ENCODE measurements around the gene ANKH. TPM values are rescaled to one million over a fixed set of nuclear protein-coding genes. Genes with fewer than 3 reads are reported as not detected.

ANKH gene
- total and polyA plus RNA-seq, 2 of the 13 experiments (the other 11 are each of a cell fraction or from before 2014, with no cell fraction given): 25.0 to 36.0 TPM

- TF ChIP-seq SIN3B (IDR thresholded peaks at IDR 0.05; ENCODE audit: low read length): no peak
- peak; percentile 80; the same call in 1 of the 2 replicates for TF ChIP-seq ZNF44 (CRISPR knock-in tag; IDR thresholded peaks at IDR 0.05)
- TF ChIP-seq ZNF510 (CRISPR knock-in tag; IDR thresholded peaks at IDR 0.05; ENCODE audit: low read depth): 0 out of 2 replicates have a peak, but pooled peaks have one; percentile 60
- TF ChIP-seq FOXO4 (CRISPR knock-in tag; conservative IDR thresholded peaks at IDR 0.05): no peak
- TF ChIP-seq DNMT1 (CRISPR knock-in tag; IDR thresholded peaks at IDR 0.05): peak; percentile 82
- TF ChIP-seq PAXIP1 (CRISPR knock-in tag; conservative IDR thresholded peaks at IDR 0.05): peak; percentile 39; the same call in 1 of the 2 replicates
- peak; percentile 80; the same call in 1 of the 2 replicates for TF ChIP-seq ZNF253 (CRISPR knock-in tag; IDR thresholded peaks at IDR 0.05; ENCODE audit: borderline replicate concordance)
- TF ChIP-seq ZNF33B (CRISPR knock-in tag; IDR thresholded peaks at IDR 0.05): peak; percentile 82; the same call in 1 of the 2 replicates
- peak; percentile 84; the same call in 1 of the 2 replicates for TF ChIP-seq GLI4 (CRISPR knock-in tag; IDR thresholded peaks at IDR 0.05; ENCODE audit: borderline replicate concordance)
- peak; percentile 85; the same call in 1 of the 2 replicates for TF ChIP-seq KAT7 (CRISPR knock-in tag; IDR thresholded peaks at IDR 0.05; ENCODE audit: borderline replicate concordance)
- TF ChIP-seq ZNF704 (CRISPR knock-in tag; IDR thresholded peaks at IDR 0.05; ENCODE audit: borderline replicate concordance): peak; percentile 89
- TF ChIP-seq PRDM4 (CRISPR knock-in tag; IDR thresholded peaks at IDR 0.05; ENCODE audit: borderline replicate concordance): no peak
- peak; percentile 72 for TF ChIP-seq ZNF350 (CRISPR knock-in tag; IDR thresholded peaks at IDR 0.05; ENCODE audit: borderline replicate concordance, low read depth)
- no peak for TF ChIP-seq IKZF1 (IDR thresholded peaks at IDR 0.05)
These were observed 207.1 kb downstream of the ANKH start, which contains the start of gene OTULIN (continued) for GRCh38 chr5:14664270-14665100.
